Measurements from ENCODE around the gene SMTNL2.

- TF ChIP-seq CTCF (IDR thresholded peaks at IDR 0.05) (no peak), POLR2A (IDR thresholded peaks at IDR 0.05) (no peak)
Measured at GRCh38 chr17:4617590-4618351, 33.4 kb downstream of the SMTNL2 start.
